ENCODE data around the gene DNAH6. TPM values are rescaled to one million over a fixed set of nuclear protein-coding genes. Genes with fewer than 3 reads are reported as not detected.

The DNAH6 gene
- total and polyA plus RNA-seq, 10 of the 15 experiments (the other 5 are each of a cell fraction or from before 2014, with no cell fraction given): 0.07 to 1.0 (median 0.29) TPM

- TF ChIP-seq ATF2 (IDR thresholded peaks at IDR 0.05; ENCODE audit: low read length) (no peak), BRCA1 (IDR thresholded peaks at IDR 0.05; ENCODE audit: low read depth, low read length) (no peak), SP1 (IDR thresholded peaks at IDR 0.05; ENCODE audit: low read depth, low read length) (no peak), NR2C2 (IDR thresholded peaks at IDR 0.05; ENCODE audit: borderline replicate concordance, control insufficient read depth, insufficient read length, low read depth) (no peak), HDAC2 (IDR thresholded peaks at IDR 0.05) (no peak), GATAD2B (conservative IDR thresholded peaks at IDR 0.05; ENCODE audit: low read depth) (no peak)
Observed at GRCh38 chr2:84678214-84678613, 161.9 kb downstream of the DNAH6 start (continued).

DNA sequence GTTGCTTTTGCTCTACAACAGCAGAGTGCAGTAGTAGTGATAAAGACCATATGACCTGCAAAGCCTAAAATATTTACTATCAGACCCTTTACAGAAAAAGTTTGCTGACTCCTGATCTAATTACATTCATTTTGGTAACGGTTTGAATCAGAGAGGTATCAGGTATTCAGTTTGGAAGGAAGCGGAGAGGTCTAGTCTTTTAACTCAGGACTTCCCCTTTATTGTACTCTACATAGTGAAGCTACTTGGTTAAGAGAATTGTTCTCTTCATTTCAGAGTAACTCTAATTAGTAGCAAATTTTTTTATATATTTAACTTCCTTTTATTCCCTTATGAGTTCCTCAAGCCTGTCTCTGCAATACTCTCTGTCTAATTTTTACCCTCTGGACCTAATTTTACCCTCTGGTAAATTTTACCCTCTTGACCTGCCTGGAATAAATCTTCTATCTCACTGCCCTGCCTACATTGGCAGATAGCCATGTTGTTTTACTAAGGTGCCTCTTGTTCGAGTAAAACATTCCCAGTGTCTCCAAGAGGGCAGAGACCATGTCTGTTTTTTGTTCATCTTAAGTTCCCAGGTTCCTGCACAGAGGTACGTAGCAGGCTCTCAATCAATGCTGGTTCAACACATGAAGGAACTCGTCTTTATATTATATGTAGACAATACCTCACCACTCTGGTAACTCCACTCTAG is 170.6 kb downstream of the DNAH6 start:
- FAIRE-seq (no peak), ATAC-seq (no peak), DNase-seq (ENCODE audit: low read depth, low spot score) (no peak)
- H3K4me3 ChIP-seq: no peak overlapping the region
- no peaks in the 10 kb centered on the region for H3K27me3 ChIP-seq (replicated peaks in 1 of 2; ENCODE audit: control insufficient read depth in 2 of 2, insufficient read depth in 2 of 2, low read length in 1 of 2)
- ChIA-PET SMC1A (ENCODE audit: uncharacterized antibody, unreplicated experiment) (no interaction called here), CTCF (interaction anchor here (0.6 to 1.6 kb wide), 2 partner anchors 12 to 389 kb away, joined by 3 to 4 read pairs; no protein-coding TSS in a partner anchor), POLR2A (no interaction called here), RAD21 (ENCODE audit: unreplicated experiment) (no interaction called here)
- H3K36me3 ChIP-seq (ENCODE audit: control insufficient read depth in 2 of 2, insufficient read depth in 2 of 2, low read length in 1 of 2): no peaks in the 10 kb centered on the region
- in situ Hi-C loops (cut with MboI): no loop called here
- no peak for TF ChIP-seq CBX3 (IDR thresholded peaks at IDR 0.05; ENCODE audit: borderline replicate concordance, low read depth)
- TF ChIP-seq ATF3 (IDR thresholded peaks at IDR 0.05; ENCODE audit: borderline replicate concordance, extremely low read depth, low read depth, low read length): no peak
- TF ChIP-seq NFIC (IDR thresholded peaks at IDR 0.05; ENCODE audit: low read depth, low read length): no peak
- TF ChIP-seq ZZZ3 (IDR thresholded peaks at IDR 0.05; ENCODE audit: control insufficient read depth, insufficient read length, low read depth): no peak
- no peak for TF ChIP-seq RUNX3 (IDR thresholded peaks at IDR 0.05; ENCODE audit: low read length)
- no peak for TF ChIP-seq RFX5 (IDR thresholded peaks at IDR 0.05; ENCODE audit: low read depth, low read length)
- TF ChIP-seq FOS (IDR thresholded peaks at IDR 0.05; ENCODE audit: borderline replicate concordance, extremely low read depth, insufficient read length): no peak
- no peak for TF ChIP-seq POLR2AphosphoS2 (IDR thresholded peaks at IDR 0.05; ENCODE audit: low read depth, low read length)
- no peak for TF ChIP-seq TCF7 (IDR thresholded peaks at IDR 0.05; ENCODE audit: borderline replicate concordance)
- TF ChIP-seq NR2C1 (IDR thresholded peaks at IDR 0.05): no peak
- TF ChIP-seq NBN (IDR thresholded peaks at IDR 0.05): no peak
- TF ChIP-seq SUPT20H (IDR thresholded peaks at IDR 0.05; ENCODE audit: borderline replicate concordance, control insufficient read depth, low read depth, low read length): no peak
- TF ChIP-seq ZNF622 (IDR thresholded peaks at IDR 0.05): no peak
- TF ChIP-seq, protein P1, sequence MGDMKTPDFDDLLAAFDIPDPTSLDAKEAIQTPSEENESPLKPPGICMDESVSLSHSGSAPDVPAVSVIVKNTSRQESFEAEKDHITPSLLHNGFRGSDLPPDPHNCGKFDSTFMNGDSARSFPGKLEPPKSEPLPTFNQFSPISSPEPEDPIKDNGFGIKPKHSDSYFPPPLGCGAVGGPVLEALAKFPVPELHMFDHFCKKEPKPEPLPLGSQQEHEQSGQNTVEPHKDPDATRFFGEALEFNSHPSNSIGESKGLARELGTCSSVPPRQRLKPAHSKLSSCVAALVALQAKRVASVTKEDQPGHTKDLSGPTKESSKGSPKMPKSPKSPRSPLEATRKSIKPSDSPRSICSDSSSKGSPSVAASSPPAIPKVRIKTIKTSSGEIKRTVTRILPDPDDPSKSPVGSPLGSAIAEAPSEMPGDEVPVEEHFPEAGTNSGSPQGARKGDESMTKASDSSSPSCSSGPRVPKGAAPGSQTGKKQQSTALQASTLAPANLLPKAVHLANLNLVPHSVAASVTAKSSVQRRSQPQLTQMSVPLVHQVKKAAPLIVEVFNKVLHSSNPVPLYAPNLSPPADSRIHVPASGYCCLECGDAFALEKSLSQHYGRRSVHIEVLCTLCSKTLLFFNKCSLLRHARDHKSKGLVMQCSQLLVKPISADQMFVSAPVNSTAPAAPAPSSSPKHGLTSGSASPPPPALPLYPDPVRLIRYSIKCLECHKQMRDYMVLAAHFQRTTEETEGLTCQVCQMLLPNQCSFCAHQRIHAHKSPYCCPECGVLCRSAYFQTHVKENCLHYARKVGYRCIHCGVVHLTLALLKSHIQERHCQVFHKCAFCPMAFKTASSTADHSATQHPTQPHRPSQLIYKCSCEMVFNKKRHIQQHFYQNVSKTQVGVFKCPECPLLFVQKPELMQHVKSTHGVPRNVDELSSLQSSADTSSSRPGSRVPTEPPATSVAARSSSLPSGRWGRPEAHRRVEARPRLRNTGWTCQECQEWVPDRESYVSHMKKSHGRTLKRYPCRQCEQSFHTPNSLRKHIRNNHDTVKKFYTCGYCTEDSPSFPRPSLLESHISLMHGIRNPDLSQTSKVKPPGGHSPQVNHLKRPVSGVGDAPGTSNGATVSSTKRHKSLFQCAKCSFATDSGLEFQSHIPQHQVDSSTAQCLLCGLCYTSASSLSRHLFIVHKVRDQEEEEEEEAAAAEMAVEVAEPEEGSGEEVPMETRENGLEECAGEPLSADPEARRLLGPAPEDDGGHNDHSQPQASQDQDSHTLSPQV (IDR thresholded peaks at IDR 0.05): no peak
- H3K79me2 ChIP-seq (ENCODE audit: control insufficient read depth, insufficient read depth, low read length): no peaks in the 10 kb centered on the region
- H3K9me3 ChIP-seq (replicated peaks; ENCODE audit: control insufficient read depth, insufficient read depth, low read length): no peaks in the 10 kb centered on the region
- no peaks in the 10 kb centered on the region for H4K20me1 ChIP-seq (ENCODE audit: control insufficient read depth, insufficient read depth)
- H3K9ac ChIP-seq (ENCODE audit: control insufficient read depth, insufficient read depth, low read length): no peak overlapping the region
- no peaks in the 10 kb centered on the region for H3K4me1 ChIP-seq (ENCODE audit: control insufficient read depth, insufficient read depth, low read length)
- no peak overlapping the region for H3K27ac ChIP-seq (ENCODE audit: control insufficient read depth, insufficient read depth)
- H3K4me2 ChIP-seq (ENCODE audit: control insufficient read depth, insufficient read depth): no peak overlapping the region
- 29% methylated on average over 5 of the region's 5 CpGs for WGBS (ENCODE audit: insufficient coverage, insufficient replicate concordance, low lambda C conversion rate, missing lambda C conversion rate)
- no TSS peak for BruUV-seq (replicated peaks)
- intact Hi-C loops (cut with micrococcal nuclease; ENCODE audit: unreplicated experiment): no loop called here
- H2AFZ ChIP-seq (ENCODE audit: control insufficient read depth, low read depth, low read length): no peak overlapping the region

Measured in GM12878 (cell line).